Adrenal gland (tissue), 5 donors: ENCODE results near the gene IL12A.

Experiments
- POLR2A ChIP-seq, 2 donors: fragments of 450-650 bp; IDR thresholded peaks; one replicate each; pipeline ENCODE4 v1.6.1; 2017; ENCODE audit warnings: antibody characterized with exemption in 2 of 2, mild to moderate bottlenecking in 2 of 2, moderate library complexity in 1 of 2
- TF ChIP-seq, protein P1 (sequence below), 6 experiments: fragments of 450-650 bp in 4 of 6; fragments of 200-600 bp in 2 of 6; sonication (generic) in 1 of 6; IDR thresholded peaks; 1 replicate in 5 of 6; 2 replicates in 1 of 6; pipeline versions ENCODE4 v1.5.1 to v1.8.0; 2016 to 2021; ENCODE audit warnings: antibody characterized with exemption in 6 of 6, mild to moderate bottlenecking in 2 of 6, moderate library complexity in 1 of 6
- donor health status: DM: no; HTN: no; CAD: no.

DNA sequence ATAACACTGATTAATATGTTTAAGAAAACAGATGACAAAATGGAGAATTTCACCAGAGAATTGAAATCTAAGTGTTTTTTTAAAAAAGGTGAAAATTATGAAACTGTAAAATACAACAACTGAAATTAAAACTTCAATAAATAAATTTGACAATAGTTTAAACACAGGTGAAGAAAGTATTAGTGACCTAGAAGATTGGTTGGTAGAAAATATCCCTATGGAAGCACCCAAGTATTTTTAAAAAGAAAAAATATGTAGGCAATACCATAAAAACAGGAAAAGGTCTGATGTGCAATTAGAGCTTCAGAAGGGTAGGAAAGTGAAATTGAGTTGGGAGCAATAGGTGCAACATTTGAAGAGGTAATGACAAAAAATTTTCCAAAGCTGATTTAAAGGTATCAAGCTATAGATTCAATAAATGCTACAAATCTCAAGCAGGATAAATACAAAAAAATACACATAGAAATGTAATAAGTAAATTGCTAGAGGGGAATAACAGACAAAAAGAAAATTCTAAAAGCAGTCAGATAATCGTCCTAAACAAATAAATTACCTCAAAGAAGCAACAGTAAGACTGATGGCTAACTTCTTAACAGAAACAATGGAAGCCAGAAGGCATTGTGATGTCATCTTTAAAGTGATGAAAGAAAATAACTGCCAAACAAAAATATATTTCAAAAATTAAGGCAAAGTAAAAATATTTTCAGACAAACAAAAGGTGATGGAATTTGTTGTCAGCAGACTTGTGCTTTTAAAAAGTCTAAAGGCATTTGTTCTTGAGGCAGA is 9.5 kb upstream of the IL12A start:
- TF ChIP-seq, protein P1, sequence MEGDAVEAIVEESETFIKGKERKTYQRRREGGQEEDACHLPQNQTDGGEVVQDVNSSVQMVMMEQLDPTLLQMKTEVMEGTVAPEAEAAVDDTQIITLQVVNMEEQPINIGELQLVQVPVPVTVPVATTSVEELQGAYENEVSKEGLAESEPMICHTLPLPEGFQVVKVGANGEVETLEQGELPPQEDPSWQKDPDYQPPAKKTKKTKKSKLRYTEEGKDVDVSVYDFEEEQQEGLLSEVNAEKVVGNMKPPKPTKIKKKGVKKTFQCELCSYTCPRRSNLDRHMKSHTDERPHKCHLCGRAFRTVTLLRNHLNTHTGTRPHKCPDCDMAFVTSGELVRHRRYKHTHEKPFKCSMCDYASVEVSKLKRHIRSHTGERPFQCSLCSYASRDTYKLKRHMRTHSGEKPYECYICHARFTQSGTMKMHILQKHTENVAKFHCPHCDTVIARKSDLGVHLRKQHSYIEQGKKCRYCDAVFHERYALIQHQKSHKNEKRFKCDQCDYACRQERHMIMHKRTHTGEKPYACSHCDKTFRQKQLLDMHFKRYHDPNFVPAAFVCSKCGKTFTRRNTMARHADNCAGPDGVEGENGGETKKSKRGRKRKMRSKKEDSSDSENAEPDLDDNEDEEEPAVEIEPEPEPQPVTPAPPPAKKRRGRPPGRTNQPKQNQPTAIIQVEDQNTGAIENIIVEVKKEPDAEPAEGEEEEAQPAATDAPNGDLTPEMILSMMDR (IDR thresholded peaks at IDR 0.05), result no peak
- no peak for TF ChIP-seq POLR2A (IDR thresholded peaks at IDR 0.05)
